OCI-LY3 (cell line): ENCODE measurements around the gene LDLRAD1.

Source experiments
- EZH2phosphoT487 ChIP-seq: fragments of 200-600 bp; shearing (Covaris generic); IDR thresholded peaks from 2 replicates; pipeline ENCODE4 v1.6.1; 2018; ENCODE audit warnings: antibody characterized with exemption, mixed run types, low read depth
- TF ChIP-seq, protein P1 (sequence below): fragments of 200-600, 300-600 bp; sonication (generic); IDR thresholded peaks from 2 replicates; pipeline ENCODE4 v1.5.1; 2014; ENCODE audit warnings: antibody characterized with exemption, low read length, low read depth

- TF ChIP-seq, protein P1, sequence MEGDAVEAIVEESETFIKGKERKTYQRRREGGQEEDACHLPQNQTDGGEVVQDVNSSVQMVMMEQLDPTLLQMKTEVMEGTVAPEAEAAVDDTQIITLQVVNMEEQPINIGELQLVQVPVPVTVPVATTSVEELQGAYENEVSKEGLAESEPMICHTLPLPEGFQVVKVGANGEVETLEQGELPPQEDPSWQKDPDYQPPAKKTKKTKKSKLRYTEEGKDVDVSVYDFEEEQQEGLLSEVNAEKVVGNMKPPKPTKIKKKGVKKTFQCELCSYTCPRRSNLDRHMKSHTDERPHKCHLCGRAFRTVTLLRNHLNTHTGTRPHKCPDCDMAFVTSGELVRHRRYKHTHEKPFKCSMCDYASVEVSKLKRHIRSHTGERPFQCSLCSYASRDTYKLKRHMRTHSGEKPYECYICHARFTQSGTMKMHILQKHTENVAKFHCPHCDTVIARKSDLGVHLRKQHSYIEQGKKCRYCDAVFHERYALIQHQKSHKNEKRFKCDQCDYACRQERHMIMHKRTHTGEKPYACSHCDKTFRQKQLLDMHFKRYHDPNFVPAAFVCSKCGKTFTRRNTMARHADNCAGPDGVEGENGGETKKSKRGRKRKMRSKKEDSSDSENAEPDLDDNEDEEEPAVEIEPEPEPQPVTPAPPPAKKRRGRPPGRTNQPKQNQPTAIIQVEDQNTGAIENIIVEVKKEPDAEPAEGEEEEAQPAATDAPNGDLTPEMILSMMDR: no peak
- TF ChIP-seq EZH2phosphoT487: no peak
These were observed 6.5 kb downstream of the LDLRAD1 start for GRCh38 chr1:54011316-54012007.
